H1 (cell line): ENCODE results near the gene PI4KB. TPM values are rescaled to one million over a fixed set of nuclear protein-coding genes. Genes with fewer than 3 reads are reported as not detected.

ENCODE experiments used
- FOSL1 ChIP-seq: IDR thresholded peaks from 2 replicates; pipeline ENCODE4 v1.6.1; 2011; ENCODE audit warnings: mild to moderate bottlenecking, low read depth, low read length, moderate library complexity; ENCODE audit not compliant: insufficient read depth
- KDM5A ChIP-seq: fragments of 200-600 bp; IDR thresholded peaks from 2 replicates; pipeline ENCODE4 v1.7.1; 2012; ENCODE audit warnings: mild to moderate bottlenecking, low read length, inconsistent platforms, mixed read lengths
- MAFK ChIP-seq: IDR thresholded peaks from 2 replicates; pipeline ENCODE4 v1.6.1; 2012; ENCODE audit warnings: low read depth, mild to moderate bottlenecking, improper control_type of control experiment, low read length
- RAD21 ChIP-seq, 2 experiments: IDR thresholded peaks in 1 of 2; conservative IDR thresholded peaks in 1 of 2; 2 replicates each; pipeline ENCODE4 v1.6.1; 2011; ENCODE audit warnings: low read depth in 2 of 2, low read length in 2 of 2, improper control_type of control experiment in 1 of 2, inconsistent platforms in 1 of 2, mild to moderate bottlenecking in 1 of 2, moderate library complexity in 1 of 2
- SRF ChIP-seq: IDR thresholded peaks from 2 replicates; pipeline ENCODE4 v1.6.1; 2011; ENCODE audit warnings: mild to moderate bottlenecking, low read depth, low read length, moderate library complexity
- polyA plus RNA-seq, 7 experiments: library from polyadenylated mRNA; depleted of rRNA in 3 of 7; stranded (reverse) in 5 of 7; unstranded in 2 of 7; fragments of >200 nt in 5 of 7; fragments of 200-250 nt in 2 of 7; gene quantifications; 1 replicate in 5 of 7; 2 replicates in 1 of 7; 4 replicates in 1 of 7; pipeline versions ENCODE4 v1.2.1 to v1.2.3, GENCODE V29; 2011 to 2013; ENCODE audit warnings: missing spikeins in 2 of 7, mixed read lengths in 2 of 7
- total RNA-seq: library from RNA; stranded (reverse); fragmentation: NEBNext Ultra II Directional; extraction: Animal tissue kit (Norgen Biotek cat#: 25700); gene quantifications from 2 replicates; pipeline ENCODE4 v1.2.1, GENCODE V29; 2021

Gene PI4KB
- total and polyA plus RNA-seq, 2 of the 8 experiments (the other 6 are each of a cell fraction or from before 2014, with no cell fraction given): 30.1 to 37.1 TPM

GRCh38 chr1:151251656-151252470 is 75.4 kb downstream of the PI4KB start (continued):
- no peak for TF ChIP-seq FOSL1
- TF ChIP-seq MAFK: no peak
- peak; percentile 53 to 55 for TF ChIP-seq RAD21 (IDR thresholded peaks at IDR 0.05 in 1 of 2, conservative IDR thresholded peaks at IDR 0.05 in 1 of 2; ENCODE audit: low read depth in 2 of 2, low read length in 2 of 2)
- no peak for TF ChIP-seq KDM5A
- no peak for TF ChIP-seq SRF
